Measurements from ENCODE around the gene TTLL5.

GRCh38 chr14:75821831-75822521 lies 160.9 kb downstream of the TTLL5 start:
- TF ChIP-seq, protein P1, sequence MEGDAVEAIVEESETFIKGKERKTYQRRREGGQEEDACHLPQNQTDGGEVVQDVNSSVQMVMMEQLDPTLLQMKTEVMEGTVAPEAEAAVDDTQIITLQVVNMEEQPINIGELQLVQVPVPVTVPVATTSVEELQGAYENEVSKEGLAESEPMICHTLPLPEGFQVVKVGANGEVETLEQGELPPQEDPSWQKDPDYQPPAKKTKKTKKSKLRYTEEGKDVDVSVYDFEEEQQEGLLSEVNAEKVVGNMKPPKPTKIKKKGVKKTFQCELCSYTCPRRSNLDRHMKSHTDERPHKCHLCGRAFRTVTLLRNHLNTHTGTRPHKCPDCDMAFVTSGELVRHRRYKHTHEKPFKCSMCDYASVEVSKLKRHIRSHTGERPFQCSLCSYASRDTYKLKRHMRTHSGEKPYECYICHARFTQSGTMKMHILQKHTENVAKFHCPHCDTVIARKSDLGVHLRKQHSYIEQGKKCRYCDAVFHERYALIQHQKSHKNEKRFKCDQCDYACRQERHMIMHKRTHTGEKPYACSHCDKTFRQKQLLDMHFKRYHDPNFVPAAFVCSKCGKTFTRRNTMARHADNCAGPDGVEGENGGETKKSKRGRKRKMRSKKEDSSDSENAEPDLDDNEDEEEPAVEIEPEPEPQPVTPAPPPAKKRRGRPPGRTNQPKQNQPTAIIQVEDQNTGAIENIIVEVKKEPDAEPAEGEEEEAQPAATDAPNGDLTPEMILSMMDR (conservative IDR thresholded peaks at IDR 0.05 in 1 of 2, IDR thresholded peaks at IDR 0.05 in 1 of 2; ENCODE audit: low read depth in 1 of 2, low read length in 2 of 2): no peak
- no peak for TF ChIP-seq EZH2 (IDR thresholded peaks at IDR 0.05; ENCODE audit: low read length, missing control alignments)
